Endodermal cell (in vitro differentiated cells): ENCODE results near the gene ATP6V0E1. TPM values are rescaled to one million over a fixed set of nuclear protein-coding genes. Genes with fewer than 3 reads are reported as not detected.

ENCODE experiments used
- DNase-seq: peaks from one replicate; pipeline ENCODE4 v3.0.0-alpha.2; 2017
- H3K27ac ChIP-seq: 2 replicates; pipeline ENCODE4 v1.5.1; 2013; ENCODE audit warnings: mild to moderate bottlenecking, low read depth, low read length, moderate library complexity
- H3K27me3 ChIP-seq: 2 replicates; pipeline ENCODE4 v1.6.1; 2013; ENCODE audit warnings: mild to moderate bottlenecking, low read length, moderate library complexity; ENCODE audit not compliant: insufficient read depth, control insufficient read depth, poor library complexity, severe bottlenecking
- H3K36me3 ChIP-seq: 2 replicates; pipeline ENCODE4 v1.7.0; 2013; ENCODE audit warnings: mild to moderate bottlenecking, low read length, moderate library complexity; ENCODE audit not compliant: control insufficient read depth, insufficient read depth
- H3K4me1 ChIP-seq: one replicate; pipeline ENCODE4 v1.7.0; 2013; ENCODE audit warnings: low read length; ENCODE audit not compliant: control insufficient read depth, insufficient read depth
- H3K4me3 ChIP-seq: 2 replicates; pipeline ENCODE4 v1.5.1; 2013; ENCODE audit warnings: mild to moderate bottlenecking, low read length, moderate library complexity
- H3K9ac ChIP-seq: 2 replicates; pipeline ENCODE4 v1.6.1; 2013; ENCODE audit warnings: mild to moderate bottlenecking, low read length, moderate library complexity; ENCODE audit not compliant: poor library complexity, severe bottlenecking; ENCODE audit errors: extremely low read depth
- H3K9me3 ChIP-seq: 2 replicates; pipeline ENCODE4 v1.6.1; 2013; ENCODE audit warnings: mild to moderate bottlenecking, low read length, moderate library complexity; ENCODE audit not compliant: control insufficient read depth
- H3K27ac Mint-ChIP-seq: 2 replicates; pipeline ENCODE4 v1.8.0; 2020; ENCODE audit warnings: mixed read lengths
- H3K27me3 Mint-ChIP-seq: 2 replicates; pipeline ENCODE4 v1.8.0; 2021; ENCODE audit warnings: mild to moderate bottlenecking, mixed read lengths; ENCODE audit not compliant: insufficient read depth
- H3K36me3 Mint-ChIP-seq: 2 replicates; pipeline ENCODE4 v1.8.0; 2020; ENCODE audit warnings: low read depth, mixed read lengths
- H3K4me1 Mint-ChIP-seq: 2 replicates; pipeline ENCODE4 v1.8.0; 2020; ENCODE audit warnings: mixed read lengths
- H3K4me3 Mint-ChIP-seq: 2 replicates; pipeline ENCODE4 v1.8.0; 2020; ENCODE audit warnings: mild to moderate bottlenecking, moderate library complexity, mixed read lengths
- H3K9me3 Mint-ChIP-seq: 2 replicates; pipeline ENCODE4 v1.8.0; 2020; ENCODE audit warnings: mild to moderate bottlenecking, mixed read lengths
- WGBS, 2 experiments: methylation state at CpG; one replicate each; pipeline versions ENCODE4 v1.1.5 to v1.1.7; 2013; ENCODE audit warnings: missing lambda C conversion rate in 2 of 2, mixed read lengths in 1 of 2; ENCODE audit not compliant: insufficient coverage in 1 of 2, insufficient read length in 1 of 2; 5-methylcytosine and 5-hydroxymethylcytosine counted together
- total RNA-seq, 2 donors: library from RNA; stranded (reverse); fragmentation: NEBNext Ultra II Directional in 1 of 2; extraction: Animal tissue kit (Norgen Biotek cat#: 25700) in 1 of 2; gene quantifications; 2 replicates in 1 of 2; 3 replicates in 1 of 2; pipeline ENCODE4 v1.2.1, GENCODE V29; 2021
- TF ChIP-seq, protein P1 (sequence below): fragments of 200-600 bp; sonication (generic); conservative IDR thresholded peaks from 2 replicates; pipeline ENCODE4 v1.5.0; 2021; ENCODE audit warnings: antibody characterized with exemption, mild to moderate bottlenecking

Gene ATP6V0E1
- total RNA-seq, 2 donors from 2014 or later: 119 to 128 TPM

DNA sequence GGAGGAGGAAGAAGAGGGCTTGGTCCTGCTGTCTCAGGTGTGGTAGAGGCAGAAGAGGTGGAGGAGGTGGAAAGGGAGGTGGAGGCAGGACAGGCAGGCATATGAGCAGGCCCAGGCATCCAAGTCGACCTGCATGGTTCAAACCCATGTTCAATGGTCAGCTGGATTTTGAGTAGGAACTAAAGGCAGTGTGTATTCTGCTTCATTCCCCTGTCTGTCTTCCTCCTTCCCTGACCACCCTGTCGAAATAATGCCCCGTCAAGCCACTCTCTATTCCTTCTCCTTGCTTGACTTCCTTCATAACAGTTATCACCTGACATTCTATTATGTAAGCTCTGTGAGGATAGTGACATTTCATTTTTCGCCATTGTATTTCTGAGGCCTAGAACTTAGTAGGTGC lies 34.8 kb downstream of the ATP6V0E1 start:
- H3K27ac Mint-ChIP-seq: no peak overlapping the region
- WGBS, 2 experiments: 93 to 94% methylated on average over 3 to 4 of the region's 4 CpGs
- peaks cover 10% of the 10 kb centered on the region for H3K4me1 ChIP-seq

DNA sequence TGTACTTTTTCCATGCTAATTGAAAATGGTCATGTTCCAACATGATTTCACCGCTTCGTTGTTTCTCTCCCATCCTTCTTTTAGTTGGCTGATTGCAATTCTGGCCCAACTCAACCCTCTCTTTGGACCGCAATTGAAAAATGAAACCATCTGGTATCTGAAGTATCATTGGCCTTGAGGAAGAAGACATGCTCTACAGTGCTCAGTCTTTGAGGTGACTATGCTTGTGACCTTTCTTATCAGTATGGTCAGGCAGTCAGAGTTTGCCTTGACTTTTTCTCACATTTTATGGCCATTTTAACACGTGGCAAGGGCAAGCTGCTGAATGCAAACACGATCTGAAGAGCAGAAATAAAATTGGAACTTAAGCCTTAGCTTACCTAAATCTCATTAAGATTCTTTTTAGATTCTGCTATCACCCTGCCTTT lies 36.6 kb downstream of the ATP6V0E1 start:
- H3K4me1 ChIP-seq: peaks cover 1% of the 10 kb centered on the region
- no peak overlapping the region for H3K27ac ChIP-seq
- Mint-ChIP-seq H3K27me3 (no peaks in the 10 kb centered on the region), H3K27ac (no peak overlapping the region), H3K36me3 (peaks cover 52% of the 10 kb centered on the region), H3K4me1 (peaks cover 27% of the 10 kb centered on the region), H3K9me3 (no peaks in the 10 kb centered on the region), H3K4me3 (no peak overlapping the region)
- TF ChIP-seq, protein P1, sequence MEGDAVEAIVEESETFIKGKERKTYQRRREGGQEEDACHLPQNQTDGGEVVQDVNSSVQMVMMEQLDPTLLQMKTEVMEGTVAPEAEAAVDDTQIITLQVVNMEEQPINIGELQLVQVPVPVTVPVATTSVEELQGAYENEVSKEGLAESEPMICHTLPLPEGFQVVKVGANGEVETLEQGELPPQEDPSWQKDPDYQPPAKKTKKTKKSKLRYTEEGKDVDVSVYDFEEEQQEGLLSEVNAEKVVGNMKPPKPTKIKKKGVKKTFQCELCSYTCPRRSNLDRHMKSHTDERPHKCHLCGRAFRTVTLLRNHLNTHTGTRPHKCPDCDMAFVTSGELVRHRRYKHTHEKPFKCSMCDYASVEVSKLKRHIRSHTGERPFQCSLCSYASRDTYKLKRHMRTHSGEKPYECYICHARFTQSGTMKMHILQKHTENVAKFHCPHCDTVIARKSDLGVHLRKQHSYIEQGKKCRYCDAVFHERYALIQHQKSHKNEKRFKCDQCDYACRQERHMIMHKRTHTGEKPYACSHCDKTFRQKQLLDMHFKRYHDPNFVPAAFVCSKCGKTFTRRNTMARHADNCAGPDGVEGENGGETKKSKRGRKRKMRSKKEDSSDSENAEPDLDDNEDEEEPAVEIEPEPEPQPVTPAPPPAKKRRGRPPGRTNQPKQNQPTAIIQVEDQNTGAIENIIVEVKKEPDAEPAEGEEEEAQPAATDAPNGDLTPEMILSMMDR: no peak
- H3K9me3 ChIP-seq: peaks cover 7% of the 10 kb centered on the region
- no peaks in the 10 kb centered on the region for H3K27me3 ChIP-seq
- H3K9ac ChIP-seq: no peak overlapping the region
- no peak for DNase-seq
- 93 to 96% methylated on average over 5 of the region's 5 CpGs for WGBS, 2 experiments
- no peak overlapping the region for H3K4me3 ChIP-seq
- H3K36me3 ChIP-seq: peaks cover 36% of the 10 kb centered on the region

More for the DNA sequence above, 34.8 kb downstream of the ATP6V0E1 start:
- H3K9me3 ChIP-seq: peaks cover 7% of the 10 kb centered on the region
- peaks cover 45% of the 10 kb centered on the region for H3K36me3 Mint-ChIP-seq
- no peaks in the 10 kb centered on the region for H3K9me3 Mint-ChIP-seq
- no peak overlapping the region for H3K27ac ChIP-seq
- TF ChIP-seq, protein P1: no peak
- peaks cover 28% of the 10 kb centered on the region for H3K4me1 Mint-ChIP-seq
- no peak overlapping the region for H3K9ac ChIP-seq
- peaks cover 39% of the 10 kb centered on the region for H3K36me3 ChIP-seq
- no peak overlapping the region for H3K4me3 ChIP-seq
- no peaks in the 10 kb centered on the region for H3K27me3 ChIP-seq
- no peak for DNase-seq
- no peak overlapping the region for H3K4me3 Mint-ChIP-seq
- no peaks in the 10 kb centered on the region for H3K27me3 Mint-ChIP-seq

- H3K27ac Mint-ChIP-seq: no peak overlapping the region
- H3K27me3 Mint-ChIP-seq: no peaks in the 10 kb centered on the region
- H3K27me3 ChIP-seq: no peaks in the 10 kb centered on the region
- H3K27ac ChIP-seq: no peak overlapping the region
- WGBS, 2 experiments: 94 to 98% methylated on average over 9 of the region's 9 CpGs
- H3K36me3 Mint-ChIP-seq: peaks cover 53% of the 10 kb centered on the region
- no peak overlapping the region for H3K4me3 Mint-ChIP-seq
- TF ChIP-seq, protein P1: no peak
- no peak overlapping the region for H3K4me3 ChIP-seq
- DNase-seq: no peak
- peaks cover 38% of the 10 kb centered on the region for H3K36me3 ChIP-seq
- no peaks in the 10 kb centered on the region for H3K9me3 Mint-ChIP-seq
- peaks cover 7% of the 10 kb centered on the region for H3K9me3 ChIP-seq
- H3K4me1 Mint-ChIP-seq: peaks cover 22% of the 10 kb centered on the region
- H3K4me1 ChIP-seq: no peaks in the 10 kb centered on the region
- H3K9ac ChIP-seq: no peak overlapping the region
Measured at GRCh38 chr5:173020643-173021042, 37.1 kb downstream of the ATP6V0E1 start.
